Daoy (cell line): ENCODE measurements around the gene WDR53. TPM values are rescaled to one million over a fixed set of nuclear protein-coding genes. Genes with fewer than 3 reads are reported as not detected.
"Not testable (repeated sequence)": the region's sequence is repeated elsewhere in the genome, so short reads cannot be mapped to it uniquely, and the experiment has no call there.

Experiments used
- DNase-seq: peaks from one replicate; pipeline ENCODE4 v3.0.0-alpha.2; 2015; ENCODE audit warnings: low read depth
- total RNA-seq: library from RNA; depleted of rRNA; stranded (reverse); fragments of >200 nt; shearing (Covaris generic); gene quantifications from 2 replicates; pipeline ENCODE4 v1.2.3, GENCODE V29; 2014; rRNA removed

WDR53 gene
- total RNA-seq, 1 experiment from 2014 or later, result 9.5 TPM

GRCh38 chr3:196518966-196519717, 49.2 kb downstream of the WDR53 start:
- DNase-seq, result peak; percentile 84

- no peak for DNase-seq
These were observed 50.4 kb downstream of the WDR53 start for GRCh38 chr3:196517919-196518318.

- no peak for DNase-seq
These were observed 51.1 kb downstream of the WDR53 start for GRCh38 chr3:196517162-196517800.

- DNase-seq, result no peak
These were observed 53.3 kb downstream of the WDR53 start, which contains the start of gene SMCO1 for GRCh38 chr3:196514913-196515621. Gene SMCO1, minus strand, starts transcription at chr3:196515346. Its CDS starts 137 bp downstream, at chr3:196515209.

- no peak for DNase-seq
These were observed 54.0 kb downstream of the WDR53 start for GRCh38 chr3:196514350-196514716.

- peak; percentile 60 for DNase-seq
These were observed 54.5 kb downstream of the WDR53 start for GRCh38 chr3:196513697-196514349.

- not testable (repeated sequence) for DNase-seq
These were observed 56.5 kb downstream of the WDR53 start for GRCh38 chr3:196511646-196512425.

GRCh38 chr3:196511108-196511507, 57.2 kb downstream of the WDR53 start:
- DNase-seq, result not testable (repeated sequence)

GRCh38 chr3:196506687-196507086, 61.7 kb downstream of the WDR53 start:
- DNase-seq, result no peak

- DNase-seq, result no peak
These were observed 63.8 kb downstream of the WDR53 start for GRCh38 chr3:196504556-196504955.

Other genes starting within 250 kb of the WDR53 start
- 0.36 and 1.2 TPM in 2 replicates for gene TM4SF19, start 230.2 kb downstream of the WDR53 start, total RNA-seq
- gene UBXN7, start 136.1 kb downstream of the WDR53 start, total RNA-seq, result 11.5 and 13.7 TPM in 2 replicates
- 12.0 and 14.5 TPM in 2 replicates for gene RNF168, start 64.8 kb downstream of the WDR53 start, total RNA-seq
- not detected in 2 replicates for gene SMCO1, start 53.2 kb downstream of the WDR53 start, total RNA-seq
- 31.5 and 33.4 TPM in 2 replicates for gene FBXO45, start 106 bp upstream of the WDR53 start, total RNA-seq
- gene NRROS, start 71.1 kb upstream of the WDR53 start, total RNA-seq, result 2.1 and 2.5 TPM in 2 replicates
- gene CEP19, start 143.7 kb upstream of the WDR53 start, total RNA-seq, result 2.5 and 6.2 TPM in 2 replicates
- gene PIGX, start 143.8 kb upstream of the WDR53 start, total RNA-seq, result 28.7 and 33.1 TPM in 2 replicates
- gene PAK2, start 171.3 kb upstream of the WDR53 start, total RNA-seq, result 36.1 and 44.6 TPM in 2 replicates